Central memory CD4-positive, alpha-beta T cell (primary cell): ENCODE results near the gene MPG.

Experiments
- DNase-seq: peaks from one replicate; pipeline ENCODE4 v3.0.0; 2022

Gene MPG

DNA sequence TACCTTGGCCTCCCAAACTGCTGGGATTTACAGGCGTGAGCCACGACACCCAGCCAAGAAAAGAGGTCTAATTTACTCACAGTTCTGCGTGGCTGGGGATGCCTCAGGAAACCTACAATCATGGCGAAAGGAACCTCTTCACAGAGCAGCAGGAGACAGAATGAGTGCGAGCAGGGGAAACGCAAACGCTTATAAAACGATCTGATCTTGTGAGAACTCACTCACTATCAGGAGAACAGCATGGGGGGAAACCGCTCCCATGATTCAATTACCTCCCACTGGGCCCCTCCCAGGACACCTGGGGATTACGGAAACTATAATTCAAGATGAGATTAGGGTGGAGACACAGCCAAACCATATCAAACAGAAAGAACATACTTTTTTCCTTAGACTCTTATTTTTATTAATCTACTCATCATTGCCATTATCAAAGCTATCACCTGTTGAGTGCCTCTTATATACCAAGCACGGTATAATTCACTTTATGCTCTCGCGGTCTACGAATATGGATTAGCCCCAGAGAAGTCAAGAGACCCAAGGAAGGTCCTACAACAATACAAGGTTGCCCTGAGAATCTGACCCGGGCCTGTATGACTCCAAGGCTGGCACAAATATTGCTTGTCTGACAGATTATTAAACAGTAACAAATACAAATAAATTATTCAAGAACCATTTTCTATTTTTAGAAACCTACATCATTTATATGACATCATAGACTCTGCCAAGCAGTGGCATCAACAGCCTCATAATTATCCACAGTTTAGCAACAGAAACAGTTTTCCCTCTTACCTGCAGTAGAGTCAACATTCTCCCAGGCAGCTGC is 27.0 kb upstream of the MPG start:
- no peak for DNase-seq

DNA sequence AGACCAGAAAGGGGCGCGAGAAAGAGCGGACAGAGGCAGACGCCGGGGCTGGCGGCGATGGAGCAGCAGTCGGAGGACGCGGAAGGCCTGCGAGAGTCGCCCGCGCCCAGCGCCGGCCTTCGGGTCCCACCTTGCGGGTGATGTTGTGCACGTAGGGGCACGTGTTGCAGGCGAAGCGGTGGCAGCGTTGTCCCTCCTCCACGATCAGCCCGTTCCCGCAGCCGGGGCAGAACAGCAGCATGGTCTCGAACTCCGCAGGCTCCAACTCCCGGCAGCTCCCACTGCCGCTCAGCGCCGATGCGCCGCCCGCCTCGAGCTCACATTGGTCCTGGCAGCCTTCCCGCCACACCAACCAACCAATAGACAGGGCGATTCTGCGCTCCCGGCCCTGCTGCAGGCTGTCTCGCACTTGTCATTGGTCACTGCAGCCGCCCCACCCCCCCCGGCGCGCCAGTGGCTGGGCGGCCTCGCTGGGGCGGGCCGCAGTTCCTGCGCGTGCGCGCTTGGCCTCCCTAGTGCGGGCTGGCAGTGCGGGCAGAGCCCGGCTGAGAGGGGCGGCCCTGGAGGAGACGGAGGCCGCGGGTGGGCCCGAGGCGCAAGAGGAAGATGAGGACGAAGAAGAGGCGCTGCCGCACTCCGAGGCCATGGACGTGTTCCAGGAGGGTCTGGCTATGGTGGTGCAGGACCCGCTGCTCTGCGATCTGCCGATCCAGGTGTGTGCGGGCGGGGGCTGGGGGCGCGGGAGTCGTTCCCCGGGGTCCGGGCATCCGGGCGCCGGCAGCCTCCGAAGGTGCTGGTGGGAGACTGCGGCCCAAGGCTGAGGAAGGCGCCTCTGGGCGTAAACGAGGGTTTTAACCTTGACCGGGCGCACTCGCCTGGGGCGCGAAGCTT is 24.4 kb upstream of the MPG start, which contains the start of the genes POLR3K and SNRNP25:
Gene POLR3K (minus strand): TSS at position 263 of the 891 bp plus-strand sequence. CDS start 22 bp downstream, at position 241.
Gene SNRNP25 (plus strand): TSS at position 483 of the 891 bp plus-strand sequence. CDS start 189 bp downstream, at position 672.
- DNase-seq: peak; percentile 96

DNA sequence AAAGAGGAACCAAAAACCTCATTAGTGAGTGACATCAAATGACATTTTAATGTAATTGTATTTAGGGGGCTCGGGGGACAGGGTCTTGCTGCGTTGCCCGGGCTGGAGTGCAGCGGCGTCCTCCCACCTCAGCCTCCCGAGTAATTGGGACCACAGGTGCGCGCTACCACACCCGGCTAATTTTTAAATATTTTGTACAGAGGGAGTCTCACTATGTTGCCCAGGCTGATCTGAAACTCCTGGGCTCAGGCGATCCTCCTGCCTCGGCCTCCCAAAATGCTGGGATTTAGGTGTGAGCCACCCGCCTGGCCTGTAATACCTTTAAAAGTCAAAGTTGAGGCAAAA is 23.8 kb upstream of the MPG start:
- no peak for DNase-seq

DNA sequence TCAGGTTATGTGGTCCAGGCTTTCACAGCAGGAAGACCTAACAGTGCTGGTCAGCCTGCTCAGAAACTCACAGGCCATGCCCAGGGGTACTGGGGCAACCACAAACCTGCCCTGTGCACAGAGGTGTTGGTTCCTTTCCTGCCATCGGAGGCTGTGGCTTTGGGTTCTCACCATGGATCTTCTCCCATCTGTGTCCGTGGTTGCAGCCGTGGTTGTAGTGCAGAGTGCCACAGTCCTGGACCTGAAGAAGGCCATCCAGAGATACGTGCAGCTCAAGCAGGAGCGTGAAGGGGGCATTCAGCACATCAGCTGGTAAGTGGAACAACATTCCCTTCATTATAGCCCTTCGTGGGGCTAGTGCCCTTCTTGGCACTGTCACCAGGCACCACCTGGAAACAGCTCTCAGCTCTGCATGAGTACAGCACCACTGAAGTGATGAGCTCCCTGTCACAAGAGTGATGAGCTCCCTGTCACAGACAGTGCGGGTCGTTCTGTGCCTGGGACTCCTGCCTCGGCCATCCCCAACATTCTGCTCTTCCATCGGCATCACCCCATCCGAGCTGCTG is 22.4 kb upstream of the MPG start:
- no peak for DNase-seq

DNA sequence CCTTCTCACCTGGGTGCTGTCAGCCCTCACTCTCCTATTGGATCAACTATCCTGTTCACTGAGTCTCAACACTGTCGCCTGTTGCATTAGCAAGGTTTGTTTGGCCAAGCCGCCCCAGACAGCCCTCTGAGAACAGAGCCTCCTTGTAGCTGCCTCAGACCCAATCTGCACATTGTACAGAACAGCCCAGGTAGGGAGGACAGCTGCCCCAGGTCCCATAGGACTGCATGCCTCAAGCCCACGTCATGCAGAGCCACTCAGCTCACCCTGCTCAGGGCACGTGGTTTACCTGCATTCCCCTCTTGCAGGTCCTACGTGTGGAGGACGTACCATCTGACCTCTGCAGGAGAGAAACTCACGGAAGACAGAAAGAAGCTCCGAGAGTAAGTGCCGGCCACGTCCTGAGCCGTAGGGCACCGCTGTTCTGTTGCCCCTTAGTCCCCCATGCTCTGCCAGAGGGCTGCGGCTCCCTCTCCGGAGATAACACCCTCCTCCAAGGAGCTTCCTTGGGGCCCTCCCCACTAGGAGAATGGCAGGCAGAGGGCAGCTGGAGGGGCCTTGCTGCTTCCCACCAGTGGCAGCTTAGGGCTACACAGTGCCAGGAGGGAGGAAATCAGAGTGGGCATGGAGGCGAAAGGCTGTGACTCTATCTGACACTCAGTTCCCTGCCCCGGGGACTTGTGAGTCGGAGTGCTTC is 21.6 kb upstream of the MPG start:
- no peak for DNase-seq

DNA sequence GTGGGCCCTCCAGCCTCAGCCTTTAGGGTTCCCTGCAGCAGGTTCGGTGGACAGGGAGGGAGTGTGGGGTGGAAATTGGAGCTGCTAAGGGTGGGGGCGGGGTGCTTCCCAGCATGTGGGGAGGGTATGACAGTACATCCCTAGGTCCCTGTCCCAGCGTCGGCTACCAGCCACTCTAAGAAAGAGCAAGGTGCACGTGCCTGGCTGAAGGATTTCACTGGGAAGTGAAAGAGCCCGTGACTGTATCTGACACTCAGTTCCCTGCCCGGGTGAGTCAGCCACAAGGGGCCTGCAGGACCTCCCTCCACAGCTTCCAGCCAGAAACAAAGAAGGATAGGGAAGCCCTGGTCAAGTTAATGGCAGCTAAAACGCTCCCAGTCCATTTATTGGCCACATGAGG is 20.3 kb upstream of the MPG start:
- DNase-seq: no peak

DNA sequence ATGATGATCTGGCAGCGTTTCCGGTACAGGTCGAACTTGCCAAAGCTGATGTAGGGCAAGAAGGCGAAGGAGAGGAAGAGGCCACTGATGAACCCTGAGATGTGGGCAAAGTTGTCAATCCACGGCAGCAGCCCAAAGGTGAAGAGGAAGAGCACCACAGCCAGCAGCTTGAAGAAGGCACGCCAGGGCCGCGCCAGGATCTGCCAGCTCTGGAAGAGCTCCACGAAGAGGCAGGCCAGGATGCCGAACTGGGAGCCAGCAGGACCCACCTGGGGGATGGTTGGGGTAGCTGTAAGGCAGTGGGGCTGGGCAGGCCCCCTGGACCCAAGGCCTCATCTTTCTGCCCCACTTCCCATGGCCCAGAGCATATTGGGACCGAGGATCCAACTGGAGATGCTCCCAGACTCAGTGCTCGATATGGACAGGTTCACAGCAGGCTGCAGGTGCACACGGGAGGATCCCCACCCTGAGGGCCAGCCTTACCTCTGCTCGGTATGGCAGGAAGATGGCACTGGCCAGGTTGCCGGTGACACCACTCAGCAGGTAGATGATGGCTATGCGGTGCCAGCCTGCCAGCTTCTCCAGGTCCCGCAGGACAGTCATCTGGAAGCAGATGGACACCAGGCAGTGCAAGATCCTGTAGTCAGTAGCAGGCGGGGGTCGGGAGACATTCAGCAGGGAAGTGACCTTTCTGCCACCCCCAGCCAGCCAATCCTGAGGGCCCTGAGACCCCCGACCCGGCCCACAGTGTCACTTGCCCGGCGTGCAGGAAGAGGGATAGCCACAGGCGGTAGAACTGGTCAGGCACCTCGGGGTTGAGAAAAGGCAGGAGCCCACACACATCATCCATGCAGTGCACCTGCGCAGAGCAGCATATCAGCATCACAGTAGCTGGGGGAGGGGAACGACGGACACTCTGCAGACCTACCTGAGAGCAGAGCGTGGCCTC is 19.3 kb upstream of the MPG start:
- no peak for DNase-seq

DNA sequence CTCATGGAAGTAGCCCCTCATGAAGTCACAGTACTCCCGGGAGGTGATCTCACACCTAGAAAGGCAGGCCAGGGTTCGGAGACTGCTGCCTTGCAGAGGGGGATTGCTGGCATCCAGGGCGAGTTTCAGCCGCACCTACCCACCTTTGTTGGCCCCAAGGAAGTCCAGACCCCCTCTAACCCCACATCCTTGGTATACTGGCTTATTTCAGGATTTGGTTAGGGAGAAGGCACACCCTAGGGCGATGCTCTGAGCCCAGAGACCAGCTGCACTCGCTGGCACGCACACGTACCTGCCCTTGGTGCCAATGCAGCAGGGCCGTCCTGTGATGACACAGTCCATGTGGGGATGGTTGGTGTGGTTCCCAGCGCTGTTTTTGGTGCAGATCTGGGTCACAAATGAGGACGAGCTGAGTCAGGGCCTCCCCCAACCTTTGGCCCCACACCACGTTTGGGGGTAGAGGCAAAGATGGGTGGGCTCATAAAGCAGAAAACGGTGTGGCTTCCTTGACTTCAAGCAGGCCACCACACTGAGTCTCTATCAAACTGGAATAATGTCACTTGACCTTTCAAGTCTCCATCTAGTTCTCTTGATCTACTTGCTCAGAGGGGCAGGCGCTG is 18.5 kb upstream of the MPG start:
- DNase-seq: no peak

DNA sequence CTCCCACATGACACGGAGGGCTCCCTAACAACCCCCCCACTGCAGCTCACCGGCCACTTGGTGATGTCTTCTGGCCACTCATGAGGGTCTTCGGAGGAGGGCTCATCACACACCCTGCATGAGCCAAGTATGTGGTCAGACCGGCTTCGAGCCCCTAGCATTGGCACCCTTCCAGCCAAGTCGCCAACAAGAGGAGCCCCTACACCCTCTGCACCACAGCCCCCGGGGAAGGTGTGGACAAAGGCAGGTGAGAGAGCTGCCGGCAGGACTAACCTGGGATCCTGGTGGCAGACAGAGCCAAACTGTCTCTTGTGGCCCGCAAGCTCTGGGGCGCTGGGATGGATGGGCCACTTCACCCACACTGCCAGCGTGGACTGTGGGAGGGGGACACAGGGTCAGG is 17.9 kb upstream of the MPG start:
- no peak for DNase-seq

DNA sequence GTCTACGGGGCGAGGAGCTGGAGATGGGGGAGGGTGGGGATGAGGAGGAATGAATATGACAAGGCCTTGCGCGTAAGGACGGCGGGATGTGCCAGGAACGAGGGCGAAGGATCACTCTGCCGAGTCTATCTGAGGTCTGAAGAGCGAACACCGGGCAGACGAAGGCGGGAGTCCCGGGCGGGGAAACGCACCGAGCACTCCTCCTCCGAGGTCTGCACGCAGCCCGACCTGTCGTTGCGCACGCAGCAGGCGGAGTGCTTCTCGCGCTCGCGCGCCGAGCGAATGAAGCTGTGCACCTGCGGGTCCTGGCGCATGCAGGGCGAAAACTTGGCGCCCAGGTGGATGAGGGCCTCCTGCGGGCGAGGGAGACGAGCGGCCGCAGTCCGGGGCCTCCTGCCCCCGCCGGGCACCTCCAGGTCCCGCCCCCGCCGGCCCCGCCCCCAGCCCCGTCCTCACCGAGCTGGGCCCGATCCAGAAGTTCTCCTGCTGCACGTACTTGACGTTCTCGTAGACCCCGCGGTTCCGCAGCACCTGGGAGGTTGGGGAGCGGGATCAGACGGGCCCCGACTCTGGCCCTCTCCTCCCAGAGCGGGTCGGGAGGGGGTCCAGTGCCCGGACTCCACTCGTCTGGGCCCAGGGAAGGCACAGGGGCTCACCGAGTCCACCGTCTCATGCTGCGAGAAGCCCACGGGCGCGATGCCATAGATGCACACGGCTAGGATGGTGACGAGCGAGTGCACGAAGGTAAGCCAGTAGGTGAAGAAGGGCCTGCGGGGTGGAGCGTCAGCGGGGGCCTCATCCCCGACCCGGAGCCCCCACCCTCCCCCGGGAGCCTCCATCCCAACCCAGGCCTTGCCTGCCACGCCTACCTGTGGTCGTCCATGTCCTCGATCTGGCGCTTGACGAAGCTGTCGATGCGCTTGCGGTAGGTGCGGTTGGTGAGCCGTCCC is 16.8 kb upstream of the MPG start:
- DNase-seq: no peak

DNA sequence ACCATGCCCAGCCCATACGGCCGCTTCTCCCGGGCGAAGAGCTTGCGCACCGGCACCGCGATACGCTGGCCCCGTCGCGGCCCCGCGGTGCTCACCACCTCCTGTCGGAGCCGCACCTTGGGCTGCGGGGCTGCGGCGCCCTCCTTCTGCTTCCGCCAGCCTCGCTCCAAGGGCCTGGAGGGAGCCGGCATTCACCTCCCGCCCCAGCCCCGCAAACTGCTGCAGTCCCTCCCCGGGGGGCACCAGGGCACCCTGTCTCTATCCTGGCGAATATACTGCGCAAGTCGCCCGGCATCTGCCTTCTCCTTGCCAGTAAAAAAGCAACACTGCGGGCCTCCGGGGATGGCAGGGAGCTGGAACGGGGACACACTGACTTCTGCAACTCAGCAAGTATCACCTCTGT is 16.1 kb upstream of the MPG start:
- DNase-seq: no peak

DNA sequence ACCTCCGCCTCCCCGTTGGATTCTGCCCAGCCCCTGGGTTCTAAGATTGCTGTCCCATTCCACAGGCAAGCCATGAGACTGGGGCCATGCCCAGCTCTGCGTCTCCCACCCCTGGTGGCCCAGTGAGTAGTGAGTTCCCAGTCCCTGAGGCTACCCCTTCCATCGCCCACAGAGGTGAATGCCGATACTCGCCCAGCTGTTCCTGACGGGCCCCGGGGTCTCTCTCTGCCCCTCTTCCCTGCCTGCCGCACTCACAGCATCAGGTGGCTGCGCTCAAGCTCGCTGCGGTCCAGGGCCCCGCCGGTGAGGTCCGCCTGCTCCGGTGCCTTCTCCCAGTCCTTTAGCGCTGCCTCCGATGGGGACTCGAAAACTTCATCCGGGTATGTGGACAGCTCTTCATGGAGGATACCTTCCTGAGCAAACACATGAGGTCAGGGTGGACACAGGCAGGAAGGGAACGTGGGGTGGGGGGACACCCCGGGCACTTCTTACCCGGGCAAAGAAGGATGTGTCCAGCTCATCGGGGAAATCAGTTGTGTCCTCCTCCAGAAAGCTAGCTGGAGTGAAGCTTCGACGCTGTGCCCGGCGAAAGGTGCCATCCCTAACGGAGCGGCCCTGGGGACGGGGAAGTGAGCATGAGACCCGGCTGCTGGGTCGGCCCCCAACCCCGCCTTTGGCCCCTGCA is 15.6 kb upstream of the MPG start:
- DNase-seq: no peak

DNA sequence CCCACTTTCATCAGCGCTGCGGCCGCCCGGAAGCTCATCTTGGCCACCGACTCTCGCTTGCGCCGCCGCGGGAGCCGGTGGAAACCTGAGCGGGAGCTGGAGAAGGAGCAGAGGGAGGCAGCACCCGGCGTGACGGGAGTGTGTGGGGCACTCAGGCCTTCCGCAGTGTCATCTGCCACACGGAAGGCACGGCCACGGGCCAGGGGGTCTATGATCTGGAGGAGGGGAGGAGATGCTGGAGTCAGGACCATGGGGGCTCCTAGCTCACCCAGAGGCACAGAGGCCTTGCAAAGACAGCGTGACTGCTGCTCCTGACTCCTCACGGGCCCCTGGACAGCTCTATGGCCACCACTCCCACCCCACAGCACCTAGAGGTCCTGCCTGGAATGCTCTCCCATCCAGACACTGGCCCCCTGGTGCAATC is 15.0 kb upstream of the MPG start:
- no peak for DNase-seq

DNA sequence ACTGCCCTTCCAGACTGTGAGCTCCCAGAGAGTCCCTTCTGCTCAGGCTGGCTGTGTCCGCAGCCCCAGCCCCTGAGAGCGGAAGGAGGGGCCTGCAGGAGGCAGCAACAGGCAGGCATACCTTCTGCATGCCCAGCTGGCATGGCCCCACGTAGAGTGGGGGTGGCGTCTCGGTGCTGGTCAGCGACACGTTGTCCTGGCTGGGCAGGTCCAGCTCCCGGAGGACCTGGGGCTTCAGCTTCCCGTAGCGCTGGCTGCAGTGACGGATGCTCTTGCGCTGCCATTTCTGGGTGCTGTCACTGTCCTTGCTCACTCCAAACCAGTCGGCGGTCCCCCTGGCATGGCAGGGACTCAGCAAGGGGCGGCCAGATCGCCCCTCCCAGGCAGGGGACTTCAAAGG is 14.6 kb upstream of the MPG start:
- DNase-seq: no peak

DNA sequence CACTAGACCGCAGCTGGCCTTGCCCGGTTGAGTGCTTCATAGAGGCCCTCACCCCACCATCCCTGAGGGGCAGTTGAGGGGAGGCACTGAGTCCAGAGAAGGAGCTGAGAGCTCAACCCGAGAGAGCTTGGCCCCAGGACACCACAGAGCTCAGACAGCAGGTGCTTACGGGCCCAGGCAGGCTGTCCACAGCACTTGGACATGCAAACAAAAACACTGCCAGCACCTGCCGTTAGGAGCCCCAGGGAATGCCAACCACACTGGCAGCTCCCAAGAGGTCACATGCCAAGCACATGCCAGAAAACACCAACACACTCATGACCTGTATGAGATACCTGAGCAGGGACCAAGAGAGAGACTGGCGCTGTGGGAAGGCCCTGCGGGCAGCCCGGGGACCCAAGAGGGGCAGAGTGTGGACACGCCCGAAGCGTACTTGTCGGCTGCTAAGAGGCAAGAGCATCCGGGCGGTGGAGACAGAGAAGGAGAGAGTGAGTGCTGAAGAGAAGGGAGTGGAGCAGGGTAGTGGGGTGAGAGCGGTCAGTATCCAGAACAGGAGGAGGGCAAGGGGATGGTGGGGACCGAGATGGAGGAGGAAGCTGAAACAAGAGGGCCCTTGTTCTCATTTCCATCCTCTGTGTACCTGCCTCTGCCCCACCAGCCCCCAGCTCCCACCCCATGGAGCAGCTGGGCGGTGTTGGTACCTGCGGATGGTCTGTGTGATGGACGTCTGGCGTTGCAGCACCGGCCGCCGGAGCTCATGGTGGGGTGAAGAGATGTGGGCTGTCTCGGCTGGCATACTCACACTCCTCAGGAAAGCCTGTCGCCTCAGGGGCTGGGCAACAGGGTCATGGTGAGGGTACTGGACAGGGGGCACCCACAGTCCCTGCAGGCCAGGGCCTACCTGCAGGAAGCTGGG is 13.8 kb upstream of the MPG start:
- DNase-seq: no peak

DNA sequence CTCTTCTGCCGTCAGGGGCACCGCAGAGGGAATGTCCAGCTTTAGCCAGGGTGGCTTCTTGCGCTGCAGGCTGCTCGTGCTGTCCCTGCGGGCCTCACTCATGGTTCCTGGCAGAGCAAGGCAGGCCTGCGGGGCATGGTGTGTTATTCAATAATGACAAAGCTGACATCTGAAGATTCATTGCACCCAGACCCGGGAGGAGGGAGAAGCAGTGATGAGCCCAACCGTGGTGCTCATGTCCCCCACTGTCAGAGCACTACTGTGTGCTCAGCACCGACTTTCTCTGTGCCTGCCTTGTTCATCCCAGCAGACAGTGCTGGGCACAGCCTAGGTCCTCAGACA is 13.1 kb upstream of the MPG start:
- DNase-seq: no peak

DNA sequence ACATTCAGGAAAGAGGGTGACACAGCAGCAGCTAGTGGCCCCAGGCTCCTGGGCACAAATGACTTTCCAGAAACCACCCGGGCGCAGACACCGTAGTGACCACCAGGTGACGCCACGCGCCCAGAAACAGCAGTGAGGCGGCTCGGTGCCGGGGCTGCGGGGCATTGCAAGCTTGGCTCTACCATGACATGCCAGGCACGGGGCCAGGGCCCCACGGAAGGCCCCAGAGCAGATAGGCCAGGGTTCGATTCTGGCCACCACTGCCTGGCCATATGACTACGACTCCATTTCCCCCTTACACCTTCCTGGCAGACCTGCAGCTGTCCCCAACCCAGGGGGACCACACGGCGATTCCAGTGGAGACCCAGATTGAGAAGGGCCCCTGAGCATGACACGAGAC is 12.3 kb upstream of the MPG start:
- peak; percentile 71 for DNase-seq
